Measurements from ENCODE around the gene ELFN2. TPM values are rescaled to one million over a fixed set of nuclear protein-coding genes. Genes with fewer than 3 reads are reported as not detected.

Gene ELFN2
- total RNA-seq, 1 experiment from 2014 or later = 10.0 TPM

GRCh38 chr22:37354670-37355069, 72.6 kb downstream of the ELFN2 start:
- ChIA-PET POLR2A (ENCODE audit: unreplicated experiment) (no interaction called here), CTCF (no interaction called here)
- no peak overlapping the region for H2AFZ ChIP-seq (ENCODE audit: low read length)
- H3F3A ChIP-seq (ENCODE audit: low read length, unreplicated experiment) = no peaks in the 10 kb centered on the region
- intact Hi-C loops (cut with micrococcal nuclease) = no loop called here
- H3K79me2 ChIP-seq (ENCODE audit: low read length) = no peaks in the 10 kb centered on the region
- H3K4me2 ChIP-seq (ENCODE audit: low read length) = no peak overlapping the region
- no peaks in the 10 kb centered on the region for H3K9me2 ChIP-seq (replicated peaks; ENCODE audit: low read length)
- DNase-seq (peak; percentile 0), ATAC-seq (no peak)
- H3K27me3 ChIP-seq (ENCODE audit: low read length) = no peaks in the 10 kb centered on the region
- H3K9ac ChIP-seq (ENCODE audit: low read length) = no peak overlapping the region
- BruUV-seq (replicated peaks) = no TSS peak
- H3K27ac ChIP-seq (ENCODE audit: low read length) = no peak overlapping the region
- no peak overlapping the region for H3K4me3 ChIP-seq (ENCODE audit: low read length)
- no peaks in the 10 kb centered on the region for H3K4me1 ChIP-seq (ENCODE audit: insufficient read depth, low read length)
- no peaks in the 10 kb centered on the region for H3K9me3 ChIP-seq (ENCODE audit: low read length)
- TF ChIP-seq EZH2phosphoT487 (IDR thresholded peaks at IDR 0.05; ENCODE audit: borderline replicate concordance, low read length) (no peak), EZH2 (IDR thresholded peaks at IDR 0.05; ENCODE audit: low read length, unreplicated experiment) (no peak), CTCF (conservative IDR thresholded peaks at IDR 0.05; ENCODE audit: low read depth, low read length) (no peak)
- no peaks in the 10 kb centered on the region for H4K20me1 ChIP-seq (ENCODE audit: low read length)
- H3K36me3 ChIP-seq (ENCODE audit: low read depth, low read length) = no peaks in the 10 kb centered on the region

GRCh38 chr22:37354261-37354660, 73.0 kb downstream of the ELFN2 start:
- H3K4me1 ChIP-seq (ENCODE audit: insufficient read depth, low read length) = no peaks in the 10 kb centered on the region
- no TSS peak for BruUV-seq (replicated peaks)
- peak; percentile 31; the same call in 1 of the 2 replicates for ATAC-seq

GRCh38 chr22:37353839-37354238, 73.4 kb downstream of the ELFN2 start:
- no peaks in the 10 kb centered on the region for H3K9me2 ChIP-seq (replicated peaks; ENCODE audit: low read length)
- H3K9me3 ChIP-seq (ENCODE audit: low read length) = no peaks in the 10 kb centered on the region
- ChIA-PET CTCF (no interaction called here), POLR2A (ENCODE audit: unreplicated experiment) (no interaction called here)
- H3K27ac ChIP-seq (ENCODE audit: low read length) = no peak overlapping the region
- H3K36me3 ChIP-seq (ENCODE audit: low read depth, low read length) = no peaks in the 10 kb centered on the region
- intact Hi-C loops (cut with micrococcal nuclease) = no loop called here
- no peak for ATAC-seq
- H4K20me1 ChIP-seq (ENCODE audit: low read length) = no peaks in the 10 kb centered on the region
- H3F3A ChIP-seq (ENCODE audit: low read length, unreplicated experiment) = no peaks in the 10 kb centered on the region
- TF ChIP-seq EZH2phosphoT487 (IDR thresholded peaks at IDR 0.05; ENCODE audit: borderline replicate concordance, low read length) = no peak
- TF ChIP-seq EZH2 (IDR thresholded peaks at IDR 0.05; ENCODE audit: low read length, unreplicated experiment) = no peak
- TF ChIP-seq CTCF (conservative IDR thresholded peaks at IDR 0.05; ENCODE audit: low read depth, low read length) = no peak
- H2AFZ ChIP-seq (ENCODE audit: low read length) = no peak overlapping the region
- no peaks in the 10 kb centered on the region for H3K4me1 ChIP-seq (ENCODE audit: insufficient read depth, low read length)
- no peak overlapping the region for H3K4me3 ChIP-seq (ENCODE audit: low read length)
- DNase-seq = no peak
- H3K4me2 ChIP-seq (ENCODE audit: low read length) = no peak overlapping the region
- no peaks in the 10 kb centered on the region for H3K79me2 ChIP-seq (ENCODE audit: low read length)
- no peaks in the 10 kb centered on the region for H3K27me3 ChIP-seq (ENCODE audit: low read length)
- no TSS peak for BruUV-seq (replicated peaks)
- no peak overlapping the region for H3K9ac ChIP-seq (ENCODE audit: low read length)

More at GRCh38 chr22:37354261-37354660, 73.0 kb downstream of the ELFN2 start:
- ChIA-PET POLR2A (ENCODE audit: unreplicated experiment) (no interaction called here), CTCF (no interaction called here)
- Histone ChIP-seq H3K79me2 (ENCODE audit: low read length) (no peaks in the 10 kb centered on the region), H3K4me3 (ENCODE audit: low read length) (no peak overlapping the region), H3K9me2 (replicated peaks; ENCODE audit: low read length) (no peaks in the 10 kb centered on the region), H2AFZ (ENCODE audit: low read length) (no peak overlapping the region), H3K27me3 (ENCODE audit: low read length) (no peaks in the 10 kb centered on the region), H3K9ac (ENCODE audit: low read length) (no peak overlapping the region), H3K9me3 (ENCODE audit: low read length) (no peaks in the 10 kb centered on the region), H4K20me1 (ENCODE audit: low read length) (no peaks in the 10 kb centered on the region), H3F3A (ENCODE audit: low read length, unreplicated experiment) (no peaks in the 10 kb centered on the region), H3K27ac (ENCODE audit: low read length) (no peak overlapping the region), H3K36me3 (ENCODE audit: low read depth, low read length) (no peaks in the 10 kb centered on the region), H3K4me2 (ENCODE audit: low read length) (no peak overlapping the region)
- intact Hi-C loops (cut with micrococcal nuclease) = no loop called here
- peak; percentile 1 for DNase-seq
- no peak for TF ChIP-seq EZH2 (IDR thresholded peaks at IDR 0.05; ENCODE audit: low read length, unreplicated experiment)
